Gastroesophageal sphincter (tissue), 4 donors: ENCODE results near the gene MBD2. TPM values are rescaled to one million over a fixed set of nuclear protein-coding genes. Genes with fewer than 3 reads are reported as not detected.
A peak's percentile ranks its signal among the peaks of the same experiment; 100 is the strongest.

Experiments
- ATAC-seq: fragments of 150-250 bp; one replicate; pipeline ENCODE4 v1.9.1; 2016; ENCODE audit warnings: mild to moderate bottlenecking, moderate library complexity
- H3K27ac ChIP-seq, 4 donors: fragments of 200-600 bp; sonication (generic) in 3 of 4; 1 replicate in 3 of 4; 2 replicates in 1 of 4; pipeline ENCODE4 v1.5.1; 2016 to 2019
- H3K27me3 ChIP-seq: fragments of 200-600 bp; sonication (generic); one replicate; pipeline ENCODE4 v1.5.1; 2019
- H3K36me3 ChIP-seq, 2 donors: fragments of 200-600 bp; sonication (generic); one replicate each; pipeline ENCODE4 v1.5.1; 2019; ENCODE audit warnings: control low read depth in 1 of 2
- H3K4me1 ChIP-seq, 3 donors: fragments of 200-600 bp; sonication (generic); 1 replicate in 2 of 3; 2 replicates in 1 of 3; pipeline ENCODE4 v1.5.1; 2016 to 2019; ENCODE audit warnings: control low read depth in 2 of 3
- H3K4me3 ChIP-seq, 2 donors: fragments of 200-600 bp; sonication (generic); one replicate each; pipeline ENCODE4 v1.5.1; 2019; ENCODE audit warnings: mild to moderate bottlenecking in 1 of 2, moderate library complexity in 1 of 2
- H3K9me3 ChIP-seq, 3 donors: fragments of 200-600 bp; sonication (generic); one replicate each; pipeline ENCODE4 v1.5.1; 2017 to 2019; ENCODE audit warnings: control low read depth in 2 of 3
- EP300 ChIP-seq: sonication (generic); formaldehyde crosslinking; IDR thresholded peaks from one replicate; pipeline ENCODE4 v1.6.1; 2017; ENCODE audit warnings: antibody characterized with exemption, mild to moderate bottlenecking
- POLR2A ChIP-seq, 2 donors: fragments of 450-650 bp; IDR thresholded peaks; one replicate each; pipeline ENCODE4 v1.6.1; 2017; ENCODE audit warnings: antibody characterized with exemption in 2 of 2, mild to moderate bottlenecking in 2 of 2, moderate library complexity in 1 of 2
- POLR2AphosphoS5 ChIP-seq: sonication (generic); formaldehyde crosslinking; IDR thresholded peaks from one replicate; pipeline ENCODE4 v1.6.1; 2017; ENCODE audit warnings: antibody characterized with exemption
- WGBS, 2 donors: methylation state at CpG; one replicate each; pipeline ENCODE4 v1.1.5; 2018; ENCODE audit warnings: low coverage in 1 of 2; 5-methylcytosine and 5-hydroxymethylcytosine counted together
- total RNA-seq, 4 donors: library from RNA; depleted of rRNA; stranded (reverse); fragments of >200 nt; gene quantifications; one replicate each; pipeline ENCODE4 v1.1.0, GENCODE V29; 2016
- TF ChIP-seq, protein P1 (sequence below), 4 experiments: fragments of 200-600 bp in 2 of 4; fragments of 450-650 bp in 2 of 4; sonication (generic) in 1 of 4; IDR thresholded peaks; one replicate each; pipeline ENCODE4 v1.5.1; 2017 to 2019; ENCODE audit warnings: antibody characterized with exemption in 4 of 4, mild to moderate bottlenecking in 2 of 4, moderate library complexity in 2 of 4

The MBD2 gene
- total RNA-seq, 4 donors from 2014 or later: 29.5 to 48.5 (median 36.1) TPM

DNA sequence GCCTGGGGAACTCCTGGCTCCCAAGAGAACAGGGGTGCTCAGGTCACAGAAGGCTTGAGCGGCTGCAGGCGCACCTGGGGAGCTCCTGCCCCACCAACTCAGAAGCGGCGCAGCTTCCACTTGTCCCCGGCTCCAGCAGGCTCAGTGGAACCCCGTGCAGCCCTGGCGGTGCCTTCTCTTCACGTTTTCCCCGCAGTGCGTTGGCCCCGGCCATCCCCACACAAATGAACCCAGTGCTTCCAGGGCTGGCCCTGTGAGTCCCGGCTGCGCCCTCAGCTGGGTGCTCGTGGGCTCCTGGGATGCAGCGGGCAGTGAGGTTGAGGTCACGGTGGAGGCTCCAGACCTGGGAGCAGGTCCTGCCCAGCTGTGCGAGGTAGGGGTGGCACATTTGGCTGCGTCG is 17.9 kb upstream of the MBD2 start:
- Histone ChIP-seq H3K4me1 (no peaks in the 10 kb centered on the region), H3K9me3 (no peaks in the 10 kb centered on the region), H3K36me3 (no peaks in the 10 kb centered on the region), H3K4me3 (no peak overlapping the region), H3K27me3 (peaks cover 5% of the 10 kb centered on the region), H3K27ac (no peak overlapping the region)
- WGBS, 2 donors: no CpG with 5 or more reads among the region's 19 CpGs
- TF ChIP-seq EP300 (no peak), POLR2A (IDR thresholded peaks at IDR 0.05) (no peak), POLR2AphosphoS5 (no peak)
- TF ChIP-seq, protein P1, sequence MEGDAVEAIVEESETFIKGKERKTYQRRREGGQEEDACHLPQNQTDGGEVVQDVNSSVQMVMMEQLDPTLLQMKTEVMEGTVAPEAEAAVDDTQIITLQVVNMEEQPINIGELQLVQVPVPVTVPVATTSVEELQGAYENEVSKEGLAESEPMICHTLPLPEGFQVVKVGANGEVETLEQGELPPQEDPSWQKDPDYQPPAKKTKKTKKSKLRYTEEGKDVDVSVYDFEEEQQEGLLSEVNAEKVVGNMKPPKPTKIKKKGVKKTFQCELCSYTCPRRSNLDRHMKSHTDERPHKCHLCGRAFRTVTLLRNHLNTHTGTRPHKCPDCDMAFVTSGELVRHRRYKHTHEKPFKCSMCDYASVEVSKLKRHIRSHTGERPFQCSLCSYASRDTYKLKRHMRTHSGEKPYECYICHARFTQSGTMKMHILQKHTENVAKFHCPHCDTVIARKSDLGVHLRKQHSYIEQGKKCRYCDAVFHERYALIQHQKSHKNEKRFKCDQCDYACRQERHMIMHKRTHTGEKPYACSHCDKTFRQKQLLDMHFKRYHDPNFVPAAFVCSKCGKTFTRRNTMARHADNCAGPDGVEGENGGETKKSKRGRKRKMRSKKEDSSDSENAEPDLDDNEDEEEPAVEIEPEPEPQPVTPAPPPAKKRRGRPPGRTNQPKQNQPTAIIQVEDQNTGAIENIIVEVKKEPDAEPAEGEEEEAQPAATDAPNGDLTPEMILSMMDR (IDR thresholded peaks at IDR 0.05): no peak
- no peak for ATAC-seq

DNA sequence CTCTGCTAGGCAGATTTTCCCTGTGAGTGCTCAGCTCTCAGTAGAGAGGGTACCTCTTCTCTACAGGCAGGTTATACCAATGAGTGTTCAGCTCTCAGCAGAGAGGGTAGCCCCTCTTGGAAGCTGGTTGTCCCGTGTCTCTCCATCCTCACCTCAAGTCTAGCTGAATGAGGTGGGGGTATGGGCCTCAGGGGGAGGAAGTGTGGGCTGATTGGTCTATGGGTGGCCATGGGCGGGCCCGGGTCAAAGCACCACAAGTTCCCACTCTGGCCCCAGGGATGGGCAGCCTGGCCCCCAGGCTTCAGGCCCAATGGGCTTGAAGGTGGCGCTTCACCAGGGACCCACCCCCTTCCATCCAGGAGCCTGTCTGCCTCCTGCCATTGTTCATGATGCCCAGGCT is 17.0 kb upstream of the MBD2 start:
- H3K9me3 ChIP-seq: no peaks in the 10 kb centered on the region
- WGBS, 2 donors: 80% methylated on average over 1 of the region's 4 CpGs; no CpG with 5 or more reads in 1 of the 2 donors

DNA sequence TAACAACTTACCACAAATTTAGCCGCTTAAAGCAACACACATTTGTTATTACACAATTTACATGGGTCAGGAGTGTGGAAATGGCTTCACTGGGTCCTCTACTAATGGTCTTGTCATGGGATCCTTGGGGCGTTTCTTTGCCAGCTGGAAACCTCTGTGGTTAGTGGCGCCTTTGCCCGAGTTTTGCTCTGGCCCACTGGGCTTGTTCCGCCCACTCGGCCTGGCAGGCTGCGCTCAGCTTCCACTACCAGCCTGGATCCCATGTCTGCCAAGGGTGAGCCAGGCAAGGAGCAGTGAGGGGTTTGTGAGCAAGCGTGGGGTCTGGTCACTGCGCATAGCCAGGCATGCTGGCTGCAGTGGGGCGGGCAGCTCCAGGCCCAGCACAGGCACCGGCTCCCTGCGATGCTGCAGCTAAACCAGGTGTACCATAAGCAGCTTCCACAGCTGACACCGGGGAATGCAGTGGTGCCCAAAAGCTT is 16.2 kb upstream of the MBD2 start:
- Histone ChIP-seq H3K27me3 (no peaks in the 10 kb centered on the region), H3K9me3 (no peaks in the 10 kb centered on the region), H3K27ac (no peak overlapping the region), H3K36me3 (no peaks in the 10 kb centered on the region), H3K4me3 (no peak overlapping the region), H3K4me1 (no peaks in the 10 kb centered on the region)
- TF ChIP-seq EP300 (no peak), POLR2AphosphoS5 (no peak), POLR2A (IDR thresholded peaks at IDR 0.05) (no peak)
- TF ChIP-seq, protein P1 (IDR thresholded peaks at IDR 0.05): no peak
- ATAC-seq: peak; percentile 64
- 88 to 90% methylated on average over 2 to 5 of the region's 13 CpGs for WGBS, 2 donors

More for the DNA sequence above, 17.0 kb upstream of the MBD2 start:
- Histone ChIP-seq H3K4me1 (no peaks in the 10 kb centered on the region), H3K4me3 (no peak overlapping the region), H3K36me3 (no peaks in the 10 kb centered on the region), H3K27ac (no peak overlapping the region), H3K27me3 (no peaks in the 10 kb centered on the region)
- no peak for TF ChIP-seq POLR2AphosphoS5
- no peak for TF ChIP-seq POLR2A (IDR thresholded peaks at IDR 0.05)
- no peak for TF ChIP-seq EP300
- TF ChIP-seq, protein P1 (IDR thresholded peaks at IDR 0.05): no peak
- no peak for ATAC-seq

DNA sequence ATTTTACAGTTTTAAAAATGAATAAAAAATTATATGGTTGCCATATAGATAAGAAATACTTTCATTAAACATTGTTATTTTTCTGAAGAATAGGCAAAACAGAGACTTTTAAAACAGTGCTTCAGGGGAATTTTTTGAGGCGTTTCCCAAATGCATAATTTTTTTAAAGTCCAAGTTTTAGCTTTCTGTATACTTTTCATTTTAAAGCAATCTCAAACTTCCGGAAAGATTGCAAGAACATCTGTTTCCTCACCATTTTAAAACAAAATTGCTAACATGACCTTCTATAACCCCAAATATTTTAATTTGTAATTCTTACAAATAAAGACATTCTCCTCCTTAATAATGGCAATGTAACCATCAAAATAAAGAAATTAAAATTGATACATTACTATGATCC is 15.1 kb upstream of the MBD2 start:
- TF ChIP-seq EP300: no peak
- no peak for TF ChIP-seq POLR2AphosphoS5
- TF ChIP-seq, protein P1 (IDR thresholded peaks at IDR 0.05): no peak
- no peak for TF ChIP-seq POLR2A (IDR thresholded peaks at IDR 0.05)
- no peak overlapping the region for H3K4me3 ChIP-seq
- ATAC-seq: no peak
- no peaks in the 10 kb centered on the region for H3K27me3 ChIP-seq
- no peaks in the 10 kb centered on the region for H3K9me3 ChIP-seq
- H3K27ac ChIP-seq: no peak overlapping the region
- H3K4me1 ChIP-seq: no peaks in the 10 kb centered on the region
- 31 to 42% methylated on average over 2 of the region's 2 CpGs for WGBS, 2 donors
- H3K36me3 ChIP-seq: no peaks in the 10 kb centered on the region

DNA sequence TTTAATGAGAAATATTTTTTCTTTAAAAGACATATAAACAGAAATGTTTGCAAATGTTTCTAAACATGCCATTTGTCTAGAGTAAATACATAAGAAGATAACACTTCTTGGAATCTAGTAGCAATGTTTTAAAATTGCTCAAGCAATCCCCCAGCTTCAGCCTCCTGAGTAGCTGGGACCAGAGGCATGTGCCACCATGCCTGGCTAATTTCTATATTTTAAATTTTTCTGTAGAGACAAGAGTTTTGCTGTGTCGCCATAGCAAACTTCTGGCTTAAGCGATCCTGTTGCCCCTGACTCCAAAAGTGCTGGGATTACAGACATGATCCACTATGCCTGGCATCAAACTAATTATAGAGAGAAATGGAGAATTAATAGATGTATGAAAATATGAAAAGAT is 14.6 kb upstream of the MBD2 start:
- H3K9me3 ChIP-seq: no peaks in the 10 kb centered on the region
- H3K4me3 ChIP-seq: no peak overlapping the region
- TF ChIP-seq, protein P1 (IDR thresholded peaks at IDR 0.05): no peak
- no peak for TF ChIP-seq POLR2A (IDR thresholded peaks at IDR 0.05)
- TF ChIP-seq EP300: no peak
- no peak for TF ChIP-seq POLR2AphosphoS5
- H3K27ac ChIP-seq: no peak overlapping the region
- no peaks in the 10 kb centered on the region for H3K4me1 ChIP-seq
- 20 to 37% methylated on average over 2 of the region's 2 CpGs for WGBS, 2 donors
- ATAC-seq: no peak
- H3K36me3 ChIP-seq: no peaks in the 10 kb centered on the region
- H3K27me3 ChIP-seq: no peaks in the 10 kb centered on the region
